GM21619 (cell line): ENCODE measurements around the gene TTC28.
"Not testable (repeated sequence)": the region's sequence is repeated elsewhere in the genome, so short reads cannot be mapped to it uniquely, and the experiment has no call there.

Source experiments
- ATAC-seq: cut with Tn5 transposase; IDR thresholded peaks from one replicate; pipeline ENCODE4 v1.9.1; 2021; ENCODE audit not compliant: unreplicated experiment

Gene TTC28

DNA sequence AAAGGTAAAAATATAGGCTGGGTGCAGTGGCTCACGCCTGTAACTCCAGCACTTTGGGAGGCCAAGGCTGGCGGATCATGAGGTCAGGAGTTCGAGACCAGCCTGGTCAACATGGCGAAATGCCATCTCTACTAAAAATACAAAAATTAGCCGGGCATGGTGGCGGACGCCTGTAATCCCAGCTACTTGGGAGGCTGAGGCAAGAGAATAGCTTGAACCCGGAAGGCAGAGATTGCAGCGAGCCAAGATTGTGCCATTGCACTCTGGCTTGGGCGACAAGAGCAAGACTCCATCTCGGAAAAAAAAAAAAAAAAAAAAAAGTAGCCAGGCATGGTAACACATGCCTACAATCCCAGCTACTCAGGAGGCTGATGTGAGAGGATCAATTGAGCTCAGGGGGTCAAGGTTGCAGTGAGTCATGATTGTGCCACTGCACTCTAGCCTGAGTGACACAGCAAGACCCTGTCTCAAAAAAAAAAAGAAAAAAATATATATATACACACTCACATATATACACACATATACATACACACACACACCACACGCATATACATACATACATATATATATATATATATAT is 112.6 kb downstream of the TTC28 start:
- not testable (repeated sequence) for ATAC-seq

DNA sequence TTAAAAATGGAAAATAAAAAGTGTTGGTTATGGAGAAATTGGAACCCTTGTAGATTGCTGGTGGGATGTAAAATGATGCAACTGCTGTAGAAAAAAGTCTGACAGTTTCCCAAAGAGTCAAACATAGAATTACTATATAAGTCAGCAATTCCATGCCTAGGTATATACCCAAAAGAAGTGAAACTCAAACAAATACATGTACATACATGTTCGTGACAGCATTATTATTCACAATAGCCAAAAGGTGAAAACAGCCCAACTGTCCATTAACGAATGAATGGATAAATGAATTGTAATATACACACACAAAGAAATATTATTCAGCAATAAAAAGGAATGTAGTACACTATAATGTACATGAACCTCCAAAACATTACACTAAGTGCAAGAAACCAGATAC is 116.0 kb downstream of the TTC28 start:
- ATAC-seq = no peak

DNA sequence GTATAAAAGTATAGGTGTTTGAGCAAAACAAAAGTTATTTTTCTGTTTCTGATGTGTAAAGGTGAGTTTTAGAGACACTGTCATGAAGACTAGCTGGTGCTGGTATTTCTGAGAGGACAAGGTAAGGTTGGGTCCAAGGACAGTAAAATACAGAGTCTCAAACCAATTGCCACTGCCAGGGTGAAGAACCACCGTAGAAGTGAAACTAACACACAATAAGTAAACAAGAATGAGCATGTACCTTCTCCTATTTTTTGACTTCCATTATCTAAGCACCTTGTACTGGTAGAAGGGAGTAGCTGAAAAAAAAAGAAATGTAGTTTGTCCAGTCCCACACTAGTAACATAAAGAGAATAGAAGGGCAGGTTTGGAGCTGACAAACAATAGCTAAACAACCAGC is 117.3 kb downstream of the TTC28 start:
- ATAC-seq = no peak

DNA sequence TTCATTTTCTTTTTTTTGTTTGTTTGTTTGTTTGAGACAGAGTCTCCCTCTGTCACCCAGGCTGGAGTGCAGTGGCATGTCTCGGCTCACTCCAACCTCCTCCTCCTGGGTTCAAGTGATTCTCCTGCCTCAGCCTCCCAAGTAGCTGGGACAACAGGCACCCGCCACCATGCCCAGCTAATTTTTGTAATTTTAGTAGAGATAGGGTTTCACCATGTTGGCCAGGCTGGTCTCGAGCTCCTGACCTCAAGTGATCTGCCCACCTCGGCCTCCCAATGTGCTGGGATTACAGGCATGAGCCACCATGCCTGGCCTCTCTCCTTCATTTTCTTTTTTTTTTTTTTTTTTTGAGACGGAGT is 118.9 kb downstream of the TTC28 start:
- ATAC-seq = not testable (repeated sequence)

DNA sequence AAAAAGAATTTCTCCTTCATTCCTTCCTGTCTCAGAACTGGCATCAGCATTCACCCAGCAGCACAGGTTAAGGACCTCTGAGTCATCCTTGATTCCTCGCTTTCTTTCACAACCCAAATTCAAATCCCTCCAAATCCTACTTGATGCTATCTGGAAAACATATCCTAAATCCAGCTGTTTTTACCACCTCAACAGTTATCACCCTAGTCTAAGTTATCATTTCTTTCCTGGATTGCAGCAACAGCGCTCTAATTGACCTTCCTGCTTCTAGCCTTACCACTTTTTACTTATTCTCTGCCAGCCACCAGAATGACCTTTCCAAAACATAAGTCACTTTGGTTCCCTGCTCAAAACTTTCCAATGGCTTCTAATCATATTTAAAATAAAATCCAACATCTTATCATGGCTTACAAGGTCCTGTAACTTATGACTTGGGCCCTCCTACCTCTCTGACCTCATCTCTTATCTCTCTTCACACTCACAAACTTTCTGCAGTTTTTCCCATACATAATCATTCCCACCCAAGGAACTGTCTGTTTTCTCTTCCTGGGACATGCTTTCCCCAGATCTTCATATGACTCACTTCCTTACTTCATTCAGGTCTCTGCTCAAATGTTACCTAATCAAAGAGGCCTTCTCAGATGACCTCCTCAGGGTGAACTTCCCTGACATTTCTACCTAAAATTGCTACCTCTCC is 119.4 kb downstream of the TTC28 start:
- no peak for ATAC-seq

DNA sequence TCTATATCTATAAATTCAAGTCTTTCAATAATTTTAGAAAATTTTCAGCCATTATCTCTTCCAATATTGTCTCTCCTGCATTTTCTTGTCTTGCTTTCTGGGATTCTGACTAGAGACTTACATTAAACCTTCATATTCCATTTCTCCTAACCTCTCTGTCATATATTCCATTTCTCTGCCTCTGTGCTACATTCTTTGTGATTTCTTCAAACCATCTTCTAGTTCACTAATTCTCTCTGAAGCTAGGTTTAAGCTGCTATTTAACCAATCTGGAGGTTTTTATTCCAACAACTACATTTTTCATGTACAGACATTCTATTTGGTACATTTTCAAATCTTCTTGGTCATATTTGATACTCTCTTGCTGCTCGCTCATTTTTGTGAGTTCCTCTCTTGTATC is 122.5 kb downstream of the TTC28 start:
- no peak for ATAC-seq

DNA sequence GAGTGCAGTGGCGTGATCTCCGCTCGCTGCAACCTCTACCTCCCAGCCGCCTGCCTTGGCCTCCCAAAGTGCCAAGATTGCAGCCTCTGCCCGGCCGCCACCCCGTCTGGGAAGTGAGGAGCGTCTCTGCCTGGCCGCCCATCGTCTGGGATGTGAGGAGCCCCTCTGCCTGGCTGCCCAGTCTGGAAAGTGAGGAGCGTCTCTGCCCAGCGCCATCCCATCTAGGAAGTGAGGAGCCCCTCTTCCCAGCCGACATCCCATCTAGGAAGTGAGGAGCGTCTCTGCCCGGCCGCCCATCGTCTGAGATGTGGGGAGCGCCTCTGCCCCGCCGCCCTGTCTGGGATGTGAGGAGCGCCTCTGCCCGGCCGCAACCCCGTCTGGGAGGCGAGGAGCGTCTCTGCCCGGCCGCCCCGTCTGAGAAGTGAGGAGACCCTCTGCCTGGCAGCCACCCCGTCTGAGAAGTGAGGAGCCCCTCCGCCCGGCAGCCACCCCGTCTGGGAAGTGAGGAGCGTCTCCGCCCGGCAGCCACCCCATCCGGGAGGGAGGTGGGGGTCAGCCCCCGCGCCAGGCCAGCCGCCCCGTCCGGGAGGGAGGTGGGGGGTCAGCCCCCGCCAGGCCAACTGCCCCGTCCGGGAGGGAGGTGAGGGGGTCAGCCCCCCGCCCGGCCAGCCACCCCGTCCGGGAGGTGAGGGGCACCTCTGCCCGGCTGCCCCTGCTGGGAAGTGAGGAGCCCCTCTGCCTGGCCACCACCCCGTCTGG is 126.4 kb downstream of the TTC28 start:
- ATAC-seq = not testable (repeated sequence)

DNA sequence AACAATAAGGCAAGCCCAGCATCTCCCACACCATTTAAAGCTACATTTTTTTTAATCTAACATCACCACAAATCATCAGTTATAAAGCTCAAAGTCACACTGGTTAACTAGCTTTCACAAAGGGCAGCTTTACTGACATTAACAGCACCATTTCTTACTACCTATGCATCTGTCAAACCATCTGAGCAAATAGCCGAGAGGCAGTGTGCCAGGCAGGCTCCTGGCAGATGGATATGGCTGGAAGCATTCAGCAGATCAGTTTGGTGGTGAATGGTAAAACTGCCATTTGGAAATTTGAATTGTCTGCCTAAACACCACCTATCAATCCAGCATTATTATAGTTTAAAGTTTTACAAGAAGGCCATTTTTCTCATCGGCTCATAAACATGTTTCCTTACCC is 131.2 kb downstream of the TTC28 start:
- no peak for ATAC-seq

DNA sequence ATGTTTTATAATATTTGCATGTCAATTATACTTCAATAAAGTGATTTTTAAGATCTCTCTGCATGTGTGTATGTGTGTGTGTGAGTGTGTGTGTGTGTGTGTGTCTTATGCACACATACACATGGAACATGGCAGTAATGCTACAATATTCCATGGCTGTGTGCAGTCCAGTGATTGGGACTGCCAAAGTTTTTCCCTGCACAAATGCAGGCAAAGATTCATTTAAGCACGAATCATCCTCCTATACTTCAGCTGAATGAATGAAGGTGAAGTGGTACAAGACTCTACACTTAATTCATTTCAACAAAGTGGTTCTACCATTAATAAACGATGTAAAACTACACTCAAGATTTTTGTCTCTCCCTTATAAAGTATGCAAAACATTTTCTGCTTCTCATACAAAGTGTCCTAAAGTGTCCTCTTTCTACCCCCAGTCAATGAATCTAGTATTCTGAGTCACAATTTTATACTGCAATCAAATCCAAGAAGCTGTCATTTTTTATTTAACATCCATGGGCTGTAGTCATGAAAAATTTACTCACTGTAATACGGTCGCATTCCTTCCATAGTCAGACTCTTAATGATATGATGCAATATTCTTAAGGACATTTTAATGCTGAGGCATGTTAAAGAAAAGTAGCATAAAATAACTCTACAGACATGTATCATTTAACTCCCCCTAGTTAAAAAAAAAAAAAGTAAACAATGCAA is 132.4 kb downstream of the TTC28 start:
- ATAC-seq = no peak

DNA sequence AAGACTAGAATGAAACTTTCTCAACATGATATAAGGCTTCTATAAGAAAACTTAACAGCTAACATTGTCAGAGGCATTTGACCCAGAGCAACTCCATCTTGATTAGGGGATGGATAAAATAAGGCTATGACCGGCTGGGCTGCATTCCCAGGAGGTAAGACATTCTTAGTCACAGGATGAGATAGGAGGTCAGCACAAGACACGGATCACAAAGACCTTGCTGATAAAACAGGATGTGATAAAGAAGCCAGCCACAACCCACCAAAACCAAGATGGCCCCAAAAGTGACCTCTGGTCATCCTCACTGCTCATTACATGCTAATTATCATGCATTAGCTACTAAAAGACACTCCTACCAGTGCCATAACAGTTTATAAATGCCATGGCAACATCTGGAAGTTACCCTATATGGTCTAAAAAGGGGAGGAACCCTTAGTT is 135.2 kb downstream of the TTC28 start:
- no peak for ATAC-seq

DNA sequence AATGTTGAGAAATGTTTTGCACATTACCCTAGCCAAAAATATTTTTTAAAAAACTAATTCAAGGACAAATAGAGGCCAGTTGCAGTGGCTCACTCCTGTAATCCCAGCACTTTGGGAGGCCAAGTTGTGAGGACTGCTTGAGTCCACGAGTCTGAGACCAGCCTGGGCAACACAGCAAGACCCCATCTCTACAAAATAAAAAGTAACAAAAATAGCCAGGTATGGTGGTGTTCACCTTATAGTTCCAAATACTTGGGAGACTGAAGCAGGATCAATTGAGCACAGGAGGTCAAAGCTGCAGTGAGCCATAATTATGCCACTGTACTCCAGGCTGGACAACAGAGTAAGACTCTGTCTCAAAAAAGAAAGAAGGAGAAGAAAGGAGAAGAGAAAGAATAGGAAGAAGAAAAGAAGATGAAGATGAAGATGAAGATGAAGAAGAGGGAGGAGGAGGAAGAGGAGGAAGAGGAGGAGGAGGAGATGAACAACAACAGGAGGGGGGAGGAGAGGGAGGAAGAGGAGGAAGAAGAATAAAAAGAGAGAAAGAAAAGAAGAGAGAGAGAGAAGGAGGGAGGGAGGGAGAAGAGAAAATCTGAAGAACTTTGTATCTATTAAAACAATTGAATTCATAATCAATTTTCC is 136.5 kb downstream of the TTC28 start:
- no peak for ATAC-seq

DNA sequence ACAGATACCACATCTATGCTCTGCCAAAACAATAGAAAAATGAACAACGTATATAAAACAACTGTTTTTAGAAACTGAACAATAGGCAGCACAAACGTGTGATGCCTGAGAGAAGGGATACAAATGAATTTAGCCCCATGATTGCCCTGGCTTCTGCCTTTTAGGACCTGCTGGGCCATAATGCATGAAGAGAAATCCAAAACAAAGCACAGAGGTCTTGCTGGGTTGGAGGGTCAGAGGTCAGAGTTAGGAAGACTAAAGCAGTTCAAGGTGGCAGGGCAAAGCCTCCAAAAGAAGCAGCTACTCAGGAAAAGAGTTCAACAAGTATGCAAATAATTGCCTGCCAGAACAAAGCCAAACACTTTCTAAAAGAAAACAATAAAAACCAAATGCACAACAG is 138.5 kb downstream of the TTC28 start:
- ATAC-seq = no peak

DNA sequence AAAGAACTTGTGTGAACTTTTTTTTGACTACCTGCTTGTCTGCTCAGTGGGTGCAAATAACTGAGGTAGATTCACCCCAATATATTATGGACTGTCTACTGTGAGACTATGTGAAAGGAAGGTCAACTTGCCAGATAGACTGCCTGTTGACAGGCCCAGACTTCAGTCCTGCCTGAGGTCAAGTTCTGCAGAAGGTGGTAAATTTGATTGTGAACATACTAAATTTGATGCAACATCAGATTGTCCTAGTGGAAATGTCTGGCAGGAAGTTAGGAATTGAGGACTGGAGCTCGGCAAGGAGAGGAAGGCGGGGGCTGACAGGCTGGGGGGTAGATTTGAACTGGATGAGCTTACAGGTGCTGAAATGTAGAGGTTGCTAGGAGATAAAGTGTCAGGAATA is 140.7 kb downstream of the TTC28 start:
- ATAC-seq = no peak

DNA sequence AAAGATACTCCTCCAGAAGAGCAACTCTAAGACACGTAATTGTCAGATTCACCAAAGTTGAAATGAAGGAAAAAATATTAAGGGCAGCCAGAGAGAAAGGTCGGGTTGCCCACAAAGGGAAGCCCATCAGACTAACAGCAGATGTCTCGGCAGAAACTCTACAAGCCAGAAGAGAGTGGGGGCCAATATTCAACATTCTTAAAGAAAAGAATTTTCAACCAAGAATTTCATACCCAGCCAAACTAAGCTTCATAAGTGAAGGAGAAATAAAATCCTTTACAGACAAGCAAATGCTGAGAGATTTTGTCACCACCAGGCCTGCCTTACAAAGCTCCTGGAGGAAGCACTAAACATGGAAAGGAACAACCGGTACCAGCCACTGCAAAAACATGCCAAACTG is 149.1 kb downstream of the TTC28 start:
- ATAC-seq = not testable (repeated sequence)

DNA sequence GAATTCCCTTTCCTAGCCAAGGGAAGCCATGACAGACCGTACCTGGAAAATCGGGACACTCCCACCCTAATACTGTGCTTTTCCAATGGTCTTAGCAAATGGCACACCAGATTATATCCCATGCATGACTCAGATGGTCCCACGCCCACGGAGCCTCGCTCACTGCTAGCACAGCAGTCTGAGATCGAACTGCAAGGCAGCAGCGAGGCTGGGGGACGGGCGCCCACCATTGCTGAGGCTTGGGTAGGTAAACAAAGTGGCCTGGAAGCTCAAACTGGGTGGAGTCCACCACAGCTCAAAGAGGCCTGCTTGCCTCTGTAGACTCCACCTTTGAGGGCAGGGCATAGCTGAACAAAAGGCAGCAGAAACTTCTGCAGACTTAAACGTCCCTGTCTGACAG is 150.5 kb downstream of the TTC28 start:
- not testable (repeated sequence) for ATAC-seq

DNA sequence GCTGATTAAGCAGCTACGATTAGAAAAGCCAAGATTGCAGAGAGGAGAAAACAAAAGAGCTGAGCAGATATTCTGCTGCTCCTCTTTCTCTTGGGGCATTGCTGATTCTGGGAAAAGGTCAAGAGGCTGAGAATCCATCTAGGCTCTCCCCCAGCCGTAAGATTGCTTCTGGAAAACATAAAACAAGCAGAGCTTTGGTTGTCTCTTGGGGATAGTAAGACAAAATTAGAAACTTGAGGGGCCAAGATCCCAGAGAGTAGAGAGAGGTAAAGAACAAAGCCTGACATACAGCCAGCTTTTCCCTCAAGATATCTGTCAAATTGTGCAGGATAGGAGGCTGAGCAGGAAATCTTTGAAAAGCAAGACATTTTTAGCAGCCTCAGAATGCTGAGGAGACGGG is 158.2 kb downstream of the TTC28 start:
- no peak for ATAC-seq

DNA sequence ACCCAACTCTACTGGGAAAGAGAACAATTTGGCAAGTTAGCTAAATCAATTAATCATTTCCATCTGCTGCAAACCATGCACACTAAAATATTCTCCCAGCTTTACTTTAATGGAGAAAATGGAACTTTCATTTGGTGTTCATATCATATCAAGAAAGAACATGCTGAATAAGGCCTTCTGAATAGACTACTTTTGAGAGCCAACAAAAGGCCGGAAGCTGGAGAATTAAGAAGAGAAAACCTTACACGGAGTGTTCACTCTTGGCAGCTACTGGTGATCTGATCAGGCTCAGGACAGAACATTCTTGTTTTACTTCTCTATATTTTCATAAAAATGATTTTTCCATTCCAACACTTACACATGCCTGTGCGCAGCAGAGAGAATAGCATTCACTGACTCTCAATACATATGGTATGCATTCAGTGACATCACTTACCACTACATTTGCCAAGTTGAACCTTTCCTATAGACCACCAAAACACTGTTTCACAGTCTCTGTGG is 165.3 kb downstream of the TTC28 start:
- no peak for ATAC-seq

DNA sequence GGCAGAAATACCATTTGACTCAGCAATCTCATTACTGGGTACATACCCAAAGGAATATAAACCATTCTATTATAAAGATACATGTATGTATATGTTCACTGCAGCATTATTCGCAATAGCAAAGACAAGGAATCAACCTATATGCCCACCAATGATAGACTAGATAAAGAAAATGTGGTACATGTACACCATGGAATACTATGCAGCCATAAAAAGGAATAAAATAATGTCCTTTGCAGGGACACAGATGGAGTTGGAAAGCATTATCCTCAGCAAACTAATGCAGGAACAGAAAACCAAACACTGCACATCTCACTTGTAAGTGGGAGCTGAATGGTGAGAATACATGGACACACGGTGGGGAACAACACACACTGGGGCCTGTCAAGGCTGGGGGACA is 167.3 kb downstream of the TTC28 start:
- ATAC-seq = not testable (repeated sequence)

DNA sequence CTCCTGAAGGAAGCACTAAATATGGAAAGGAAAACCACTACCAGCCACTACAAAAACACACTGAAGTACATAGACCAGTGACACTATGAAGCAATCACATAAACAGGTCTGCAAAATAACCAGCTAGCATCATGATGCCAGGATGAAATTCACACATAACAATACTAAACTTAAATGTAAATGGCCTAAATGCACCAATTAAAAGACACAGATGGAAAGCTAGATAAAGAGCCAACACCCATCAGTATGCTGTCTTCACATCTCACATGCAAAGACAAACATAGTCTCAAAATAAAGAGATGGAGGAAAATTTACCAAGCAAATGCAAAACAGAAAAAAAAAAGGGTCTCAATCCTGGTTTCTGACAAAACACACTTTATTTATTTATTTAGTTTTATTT is 171.7 kb downstream of the TTC28 start:
- ATAC-seq = no peak

DNA sequence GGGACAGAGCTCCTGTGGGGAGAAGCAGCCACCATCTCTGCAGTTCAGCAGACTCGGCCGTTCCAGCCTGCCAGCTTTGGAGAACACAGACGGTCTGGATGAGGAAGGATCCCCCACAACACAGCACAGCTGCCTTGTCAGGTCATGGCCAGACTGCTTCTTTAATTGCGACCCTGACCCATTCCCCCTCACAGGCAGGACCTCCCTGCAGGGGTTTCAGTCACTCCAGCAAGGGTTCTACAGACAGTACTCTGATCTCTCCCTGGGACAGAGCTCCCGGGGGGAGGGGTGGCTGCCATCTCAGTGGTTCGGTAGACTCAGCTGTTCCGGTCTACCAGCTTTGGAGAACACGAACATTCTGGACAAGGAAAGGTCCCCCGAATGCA is 173.5 kb downstream of the TTC28 start:
- no peak for ATAC-seq
